HEK293 (cell line): ENCODE data around the gene NSUN6.

Experiments
- EGR2 ChIP-seq: fragments of 450-650 bp; formaldehyde crosslinking; IDR thresholded peaks from 2 replicates; pipeline ENCODE4 v1.5.1; 2016; ENCODE audit warnings: low read depth, missing biosample characterization, missing genetic modification characterization
- GLI4 ChIP-seq: fragments of 450-650 bp; formaldehyde crosslinking; IDR thresholded peaks from 2 replicates; pipeline ENCODE4 v1.5.1; 2016; ENCODE audit warnings: missing biosample characterization, missing genetic modification characterization
- HOXC10 ChIP-seq: sonication (generic); formaldehyde crosslinking; IDR thresholded peaks from 2 replicates; pipeline ENCODE4 v1.8.1; 2023; ENCODE audit warnings: mild to moderate bottlenecking, missing genetic modification reagents
- KLF1 ChIP-seq: fragments of 450-650 bp; formaldehyde crosslinking; IDR thresholded peaks from 2 replicates; pipeline ENCODE4 v1.5.1; 2016; ENCODE audit warnings: missing biosample characterization, missing genetic modification characterization
- MYNN ChIP-seq: fragments of 450-650 bp; formaldehyde crosslinking; IDR thresholded peaks from 2 replicates; pipeline ENCODE4 v1.5.1; 2016; ENCODE audit warnings: missing biosample characterization, missing genetic modification characterization, borderline replicate concordance
- PRDM6 ChIP-seq: fragments of 450-650 bp; formaldehyde crosslinking; IDR thresholded peaks from 2 replicates; pipeline ENCODE4 v1.5.1; 2017; ENCODE audit warnings: missing biosample characterization, missing genetic modification characterization
- SP2 ChIP-seq: fragments of 450-650 bp; formaldehyde crosslinking; IDR thresholded peaks from 2 replicates; pipeline ENCODE4 v1.5.1; 2016; ENCODE audit warnings: missing biosample characterization, missing genetic modification characterization
- ZBTB20 ChIP-seq: fragments of 450-650 bp; formaldehyde crosslinking; IDR thresholded peaks from 2 replicates; pipeline ENCODE4 v1.5.1; 2016; ENCODE audit warnings: missing biosample characterization, missing genetic modification characterization
- ZBTB26 ChIP-seq: fragments of 450-650 bp; formaldehyde crosslinking; optimal IDR thresholded peaks from 2 replicates; pipeline ENCODE3; 2016; ENCODE audit warnings: missing biosample characterization, mild to moderate bottlenecking, missing genetic modification characterization
- ZBTB44 ChIP-seq: fragments of 450-650 bp; IDR thresholded peaks from 2 replicates; pipeline ENCODE4 v1.5.1; 2018; ENCODE audit warnings: missing biosample characterization, mild to moderate bottlenecking, missing genetic modification characterization
- ZFHX2 ChIP-seq: fragments of 450-650 bp; formaldehyde crosslinking; conservative IDR thresholded peaks from 2 replicates; pipeline ENCODE4 v1.5.1; 2016; ENCODE audit warnings: missing biosample characterization, missing genetic modification characterization
- ZFP69B ChIP-seq: fragments of 450-650 bp; formaldehyde crosslinking; IDR thresholded peaks from 2 replicates; pipeline ENCODE4 v1.5.1; 2016; ENCODE audit warnings: missing biosample characterization, missing genetic modification characterization
- ZNF155 ChIP-seq: fragments of 450-650 bp; formaldehyde crosslinking; IDR thresholded peaks from 2 replicates; pipeline ENCODE4 v1.5.1; 2016; ENCODE audit warnings: missing biosample characterization, missing genetic modification characterization
- ZNF19 ChIP-seq: fragments of 450-650 bp; formaldehyde crosslinking; IDR thresholded peaks from 2 replicates; pipeline ENCODE4; 2016; ENCODE audit warnings: missing biosample characterization, missing genetic modification characterization, low read depth
- ZNF350 ChIP-seq: fragments of 450-650 bp; formaldehyde crosslinking; IDR thresholded peaks from 2 replicates; pipeline ENCODE4 v1.5.0; 2017; ENCODE audit warnings: missing biosample characterization, mild to moderate bottlenecking, missing genetic modification characterization
- ZNF362 ChIP-seq: fragments of 450-650 bp; formaldehyde crosslinking; IDR thresholded peaks from 2 replicates; pipeline ENCODE4 v1.5.1; 2016; ENCODE audit warnings: missing biosample characterization, missing genetic modification characterization
- ZNF366 ChIP-seq: fragments of 450-650 bp; formaldehyde crosslinking; conservative IDR thresholded peaks from 2 replicates; pipeline ENCODE4 v1.5.1; 2016; ENCODE audit warnings: missing biosample characterization, missing genetic modification characterization
- ZNF37A ChIP-seq: fragments of 450-650 bp; IDR thresholded peaks from 2 replicates; pipeline ENCODE4 v1.5.1; 2018; ENCODE audit warnings: missing biosample characterization, missing genetic modification characterization
- ZNF555 ChIP-seq: fragments of 450-650 bp; formaldehyde crosslinking; conservative IDR thresholded peaks from 2 replicates; pipeline ENCODE4 v1.5.1; 2017; ENCODE audit warnings: missing biosample characterization, mild to moderate bottlenecking, missing genetic modification characterization, inconsistent platforms
- ZNF558 ChIP-seq: fragments of 450-650 bp; formaldehyde crosslinking; IDR thresholded peaks from 2 replicates; pipeline ENCODE4 v1.5.1; 2016; ENCODE audit warnings: missing biosample characterization, missing genetic modification characterization
- ZNF639 ChIP-seq: fragments of 450-650 bp; formaldehyde crosslinking; IDR thresholded peaks from 2 replicates; pipeline ENCODE4 v1.5.1; 2016; ENCODE audit warnings: missing biosample characterization, missing genetic modification characterization
- ZNF792 ChIP-seq: fragments of 450-650 bp; formaldehyde crosslinking; IDR thresholded peaks from 2 replicates; pipeline ENCODE4 v1.5.1; 2016; ENCODE audit warnings: missing biosample characterization, missing genetic modification characterization
- ZSCAN30 ChIP-seq: fragments of 450-650 bp; IDR thresholded peaks from 2 replicates; pipeline ENCODE4 v1.5.1; 2018; ENCODE audit warnings: missing biosample characterization, mild to moderate bottlenecking, missing genetic modification characterization, moderate library complexity
- TF ChIP-seq, protein P1 (sequence below): fragments of 450-650 bp; formaldehyde crosslinking; IDR thresholded peaks from 2 replicates; pipeline ENCODE4 v1.5.1; 2016; ENCODE audit warnings: missing biosample characterization, missing genetic modification characterization
- TF ChIP-seq, protein P2 (sequence below): fragments of 450-650 bp; formaldehyde crosslinking; IDR thresholded peaks from 2 replicates; pipeline ENCODE4 v1.5.1; 2016; ENCODE audit warnings: missing biosample characterization, missing genetic modification characterization

The NSUN6 gene

GRCh38 chr10:18659125-18659818 is 7.9 kb upstream of the NSUN6 start, which contains the start of gene ARL5B (continued):
- TF ChIP-seq ZNF555 = no peak
- no peak for TF ChIP-seq KLF1 (tag by site-specific recombination)
- TF ChIP-seq ZNF37A (tag by site-specific recombination) = no peak
- no peak for TF ChIP-seq ZNF362 (tag by site-specific recombination)
- TF ChIP-seq, protein P1, sequence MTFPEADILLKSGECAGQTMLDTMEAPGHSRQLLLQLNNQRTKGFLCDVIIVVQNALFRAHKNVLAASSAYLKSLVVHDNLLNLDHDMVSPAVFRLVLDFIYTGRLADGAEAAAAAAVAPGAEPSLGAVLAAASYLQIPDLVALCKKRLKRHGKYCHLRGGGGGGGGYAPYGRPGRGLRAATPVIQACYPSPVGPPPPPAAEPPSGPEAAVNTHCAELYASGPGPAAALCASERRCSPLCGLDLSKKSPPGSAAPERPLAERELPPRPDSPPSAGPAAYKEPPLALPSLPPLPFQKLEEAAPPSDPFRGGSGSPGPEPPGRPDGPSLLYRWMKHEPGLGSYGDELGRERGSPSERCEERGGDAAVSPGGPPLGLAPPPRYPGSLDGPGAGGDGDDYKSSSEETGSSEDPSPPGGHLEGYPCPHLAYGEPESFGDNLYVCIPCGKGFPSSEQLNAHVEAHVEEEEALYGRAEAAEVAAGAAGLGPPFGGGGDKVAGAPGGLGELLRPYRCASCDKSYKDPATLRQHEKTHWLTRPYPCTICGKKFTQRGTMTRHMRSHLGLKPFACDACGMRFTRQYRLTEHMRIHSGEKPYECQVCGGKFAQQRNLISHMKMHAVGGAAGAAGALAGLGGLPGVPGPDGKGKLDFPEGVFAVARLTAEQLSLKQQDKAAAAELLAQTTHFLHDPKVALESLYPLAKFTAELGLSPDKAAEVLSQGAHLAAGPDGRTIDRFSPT (tag by site-specific recombination) = peak; percentile 62
- peak; percentile 78 for TF ChIP-seq ZFHX2
- peak; percentile 94 for TF ChIP-seq SP2 (tag by site-specific recombination)
- TF ChIP-seq MYNN (tag by site-specific recombination) = no peak
- TF ChIP-seq, protein P2, sequence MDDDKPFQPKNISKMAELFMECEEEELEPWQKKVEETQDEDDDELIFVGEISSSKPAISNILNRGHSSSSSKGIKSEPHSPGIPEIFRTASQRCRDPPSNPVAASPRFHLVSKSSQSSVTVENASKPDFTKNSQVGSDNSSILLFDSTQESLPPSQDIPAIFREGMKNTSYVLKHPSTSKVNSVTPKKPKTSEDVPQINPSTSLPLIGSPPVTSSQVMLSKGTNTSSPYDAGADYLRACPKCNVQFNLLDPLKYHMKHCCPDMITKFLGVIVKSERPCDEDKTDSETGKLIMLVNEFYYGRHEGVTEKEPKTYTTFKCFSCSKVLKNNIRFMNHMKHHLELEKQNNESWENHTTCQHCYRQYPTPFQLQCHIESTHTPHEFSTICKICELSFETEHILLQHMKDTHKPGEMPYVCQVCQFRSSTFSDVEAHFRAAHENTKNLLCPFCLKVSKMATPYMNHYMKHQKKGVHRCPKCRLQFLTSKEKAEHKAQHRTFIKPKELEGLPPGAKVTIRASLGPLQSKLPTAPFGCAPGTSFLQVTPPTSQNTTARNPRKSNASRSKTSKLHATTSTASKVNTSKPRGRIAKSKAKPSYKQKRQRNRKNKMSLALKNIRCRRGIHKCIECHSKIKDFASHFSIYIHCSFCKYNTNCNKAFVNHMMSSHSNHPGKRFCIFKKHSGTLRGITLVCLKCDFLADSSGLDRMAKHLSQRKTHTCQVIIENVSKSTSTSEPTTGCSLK = no peak
- TF ChIP-seq ZNF366 (tag by site-specific recombination) = no peak
- TF ChIP-seq ZBTB26 (tag by site-specific recombination) = peak; percentile 82
- TF ChIP-seq ZBTB20 (tag by site-specific recombination) = peak; percentile 23; the same call in 1 of the 2 replicates
- TF ChIP-seq GLI4 (tag by site-specific recombination) = no peak
- TF ChIP-seq HOXC10 (CRISPR knock-in tag) = no peak
- no peak for TF ChIP-seq ZNF155 (tag by site-specific recombination)
- no peak for TF ChIP-seq ZNF350 (tag by site-specific recombination)
- TF ChIP-seq ZNF19 = no peak
- TF ChIP-seq ZFP69B (tag by site-specific recombination) = 0 out of 2 replicates have a peak, but pooled peaks have one; percentile 15
- no peak for TF ChIP-seq ZNF792 (tag by site-specific recombination)
- TF ChIP-seq ZNF558 (tag by site-specific recombination) = no peak
- TF ChIP-seq ZSCAN30 = 0 out of 2 replicates have a peak, but pooled peaks have one; percentile 29
- TF ChIP-seq EGR2 (tag by site-specific recombination) = peak; percentile 68; the same call in 1 of the 2 replicates
- no peak; the same call in 1 of the 2 replicates for TF ChIP-seq PRDM6 (tag by site-specific recombination)
- TF ChIP-seq ZBTB44 (tag by site-specific recombination) = no peak
- TF ChIP-seq ZNF639 (tag by site-specific recombination) = peak; percentile 51; the same call in 1 of the 2 replicates
